GM10266 (cell line): ENCODE data around the gene IFITM10.
"Not testable (repeated sequence)": the region's sequence is repeated elsewhere in the genome, so short reads cannot be mapped to it uniquely, and the experiment has no call there.

Experiments used
- DNase-seq: peaks from one replicate; pipeline ENCODE4 v3.0.0; 2012; ENCODE audit errors: extremely low spot score
- TF ChIP-seq, protein P1 (sequence below): IDR thresholded peaks from 2 replicates; pipeline ENCODE4 v1.5.1; 2012; ENCODE audit warnings: mild to moderate bottlenecking, low read depth; ENCODE audit not compliant: control insufficient read depth, insufficient read depth; ENCODE audit errors: missing control alignments

The IFITM10 gene

GRCh38 chr11:1691878-1692707 lies 58.3 kb downstream of the IFITM10 start:
- TF ChIP-seq, protein P1, sequence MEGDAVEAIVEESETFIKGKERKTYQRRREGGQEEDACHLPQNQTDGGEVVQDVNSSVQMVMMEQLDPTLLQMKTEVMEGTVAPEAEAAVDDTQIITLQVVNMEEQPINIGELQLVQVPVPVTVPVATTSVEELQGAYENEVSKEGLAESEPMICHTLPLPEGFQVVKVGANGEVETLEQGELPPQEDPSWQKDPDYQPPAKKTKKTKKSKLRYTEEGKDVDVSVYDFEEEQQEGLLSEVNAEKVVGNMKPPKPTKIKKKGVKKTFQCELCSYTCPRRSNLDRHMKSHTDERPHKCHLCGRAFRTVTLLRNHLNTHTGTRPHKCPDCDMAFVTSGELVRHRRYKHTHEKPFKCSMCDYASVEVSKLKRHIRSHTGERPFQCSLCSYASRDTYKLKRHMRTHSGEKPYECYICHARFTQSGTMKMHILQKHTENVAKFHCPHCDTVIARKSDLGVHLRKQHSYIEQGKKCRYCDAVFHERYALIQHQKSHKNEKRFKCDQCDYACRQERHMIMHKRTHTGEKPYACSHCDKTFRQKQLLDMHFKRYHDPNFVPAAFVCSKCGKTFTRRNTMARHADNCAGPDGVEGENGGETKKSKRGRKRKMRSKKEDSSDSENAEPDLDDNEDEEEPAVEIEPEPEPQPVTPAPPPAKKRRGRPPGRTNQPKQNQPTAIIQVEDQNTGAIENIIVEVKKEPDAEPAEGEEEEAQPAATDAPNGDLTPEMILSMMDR: no peak
- no peak for DNase-seq

DNA sequence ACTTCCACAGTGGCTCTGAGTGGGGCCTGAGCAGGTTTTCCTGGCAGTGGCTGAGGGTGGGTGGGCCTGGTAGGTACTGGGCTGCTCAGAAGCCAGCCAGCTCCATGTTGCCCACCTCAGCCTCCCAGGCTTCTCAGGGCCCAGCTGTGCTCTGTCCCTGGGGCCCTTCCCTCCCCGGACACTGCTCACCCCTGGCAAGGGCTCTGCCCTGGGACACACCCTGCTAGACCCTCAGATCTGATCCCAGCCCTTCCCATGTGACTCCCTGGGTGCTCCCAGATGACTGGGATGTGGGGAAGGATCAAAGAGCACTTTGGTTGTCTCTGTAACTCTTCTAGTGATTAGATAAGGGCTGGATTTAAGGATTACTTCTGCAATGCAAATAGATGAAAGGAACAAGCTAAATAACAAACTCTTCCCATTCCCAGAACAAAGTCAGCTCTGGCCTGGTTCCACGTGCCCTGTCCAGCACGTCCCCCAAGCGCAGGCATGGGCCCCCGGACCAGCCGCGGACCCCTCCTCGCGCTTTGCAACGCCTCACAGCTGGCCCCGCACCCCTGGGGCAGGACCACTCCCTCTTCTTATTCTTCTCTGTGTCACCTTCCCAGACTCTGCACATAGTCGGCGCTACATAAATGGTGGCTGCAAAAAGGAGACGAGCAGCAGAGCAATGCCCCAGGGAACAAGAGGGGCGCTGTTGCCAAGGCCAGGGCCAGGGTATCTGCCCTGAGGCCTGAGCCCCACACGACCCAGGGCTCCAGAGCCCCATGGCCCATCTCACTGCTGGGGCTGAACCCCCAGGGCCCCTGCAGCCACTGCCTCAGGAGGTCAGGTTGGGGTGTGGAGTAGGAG lies 59.1 kb downstream of the IFITM10 start:
- no peak for DNase-seq
- TF ChIP-seq, protein P1: no peak

DNA sequence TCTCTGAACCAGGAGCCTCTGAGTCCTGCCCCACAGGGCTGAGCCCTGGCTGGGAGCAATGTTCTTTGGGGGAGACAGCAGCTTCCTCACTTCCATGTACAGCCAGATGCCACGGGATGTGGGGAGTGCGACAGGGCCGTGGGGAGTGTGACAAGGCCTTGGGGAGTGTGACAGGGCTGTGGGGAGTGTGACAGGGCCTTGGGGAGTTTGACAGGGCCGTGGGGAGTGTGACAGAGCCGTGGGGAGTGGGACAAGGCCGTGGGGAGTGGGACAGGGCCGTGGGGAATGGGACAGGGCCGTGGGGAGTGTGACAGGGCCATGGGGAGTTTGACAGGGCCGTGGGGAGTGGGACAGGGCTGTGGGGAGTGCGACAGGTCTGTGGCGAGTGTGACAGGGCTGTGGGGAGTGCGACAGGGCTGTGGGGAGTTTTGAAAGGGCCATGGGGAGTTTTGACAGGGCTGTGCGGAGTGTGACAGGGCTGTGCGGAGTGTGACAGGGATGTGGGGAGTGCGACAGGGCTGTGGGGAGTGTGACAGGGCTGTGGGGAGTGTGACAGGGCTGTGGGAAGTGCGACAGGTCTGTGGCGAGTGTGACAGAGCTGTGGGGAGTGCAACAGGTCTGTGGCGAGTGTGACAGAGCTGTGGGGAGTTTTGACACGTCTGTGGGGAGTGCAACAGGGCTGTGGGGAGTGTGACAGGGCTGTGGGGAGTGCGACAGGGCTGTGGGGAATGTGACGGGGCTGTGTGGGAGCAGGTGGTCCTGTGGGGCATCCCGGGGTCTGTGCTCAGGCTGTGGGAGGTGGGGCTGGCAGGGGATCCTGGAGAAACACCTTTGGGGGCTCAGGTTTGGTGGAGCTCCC lies 60.0 kb downstream of the IFITM10 start:
- TF ChIP-seq, protein P1: no peak
- DNase-seq: no peak

- DNase-seq: not testable (repeated sequence)
Observed at GRCh38 chr11:1689250-1690166, 60.9 kb downstream of the IFITM10 start.

- not testable (repeated sequence) for DNase-seq
Observed at GRCh38 chr11:1688336-1688947, 62.0 kb downstream of the IFITM10 start.

GRCh38 chr11:1686220-1686619 lies 64.2 kb downstream of the IFITM10 start:
- not testable (repeated sequence) for DNase-seq

GRCh38 chr11:1684886-1685874 lies 65.2 kb downstream of the IFITM10 start:
- DNase-seq: not testable (repeated sequence)

- DNase-seq: not testable (repeated sequence)
Observed at GRCh38 chr11:1683904-1684572, 66.4 kb downstream of the IFITM10 start.

GRCh38 chr11:1683216-1683615 lies 67.2 kb downstream of the IFITM10 start:
- not testable (repeated sequence) for DNase-seq
